Fibroblast of skin of right quadriceps (primary cell): Measurements from ENCODE around the gene ACTC1.

Experiments used
- DNase-seq: peaks from one replicate; pipeline ENCODE4 v3.0.0-alpha.2; 2013

ACTC1 gene

GRCh38 chr15:34755419-34755773, 40.0 kb downstream of the ACTC1 start:
- DNase-seq, result no peak

GRCh38 chr15:34754674-34755418, 40.5 kb downstream of the ACTC1 start, which contains the start of gene GJD2:
TSS of gene GJD2 (minus strand) at chr15:34754998. CDS start at chr15:34754488, 510 bp downstream.
- DNase-seq, result no peak

- no peak for DNase-seq
Measured at GRCh38 chr15:34754171-34754601, 41.2 kb downstream of the ACTC1 start.

GRCh38 chr15:34753236-34753894, 42.0 kb downstream of the ACTC1 start:
- DNase-seq, result peak; percentile 48

GRCh38 chr15:34749691-34750090, 45.7 kb downstream of the ACTC1 start:
- DNase-seq, result no peak
